ENCODE data around the gene PDHX. TPM values are rescaled to one million over a fixed set of nuclear protein-coding genes. Genes with fewer than 3 reads are reported as not detected.
A peak's percentile ranks its signal among the peaks of the same experiment; 100 is the strongest.

The PDHX gene
- total RNA-seq, 1 donor from 2014 or later, result 34.6 TPM

- peak overlapping the region; percentile 79 for H3K27ac Mint-ChIP-seq (ENCODE audit: unreplicated experiment)
- no peak for DNase-seq (ENCODE audit: extremely low spot score, unreplicated experiment)
- H3K36me3 Mint-ChIP-seq (ENCODE audit: unreplicated experiment), result peaks cover 35% of the 10 kb centered on the region
- H3K27me3 Mint-ChIP-seq (ENCODE audit: unreplicated experiment), result no peaks in the 10 kb centered on the region
- peaks cover 42% of the 10 kb centered on the region for H3K4me1 Mint-ChIP-seq (ENCODE audit: unreplicated experiment)
- no peak for TF ChIP-seq CTCF (IDR thresholded peaks at IDR 0.05)
- H3K9me3 Mint-ChIP-seq (ENCODE audit: unreplicated experiment), result no peaks in the 10 kb centered on the region
- no peak overlapping the region for H3K4me3 Mint-ChIP-seq (ENCODE audit: unreplicated experiment)
These were observed 62.1 kb downstream of the PDHX start for GRCh38 chr11:34978236-34979191.

- Mint-ChIP-seq H3K27ac (ENCODE audit: unreplicated experiment) (no peak overlapping the region), H3K27me3 (ENCODE audit: unreplicated experiment) (no peaks in the 10 kb centered on the region), H3K9me3 (ENCODE audit: unreplicated experiment) (no peaks in the 10 kb centered on the region), H3K36me3 (ENCODE audit: unreplicated experiment) (peaks cover 49% of the 10 kb centered on the region), H3K4me3 (ENCODE audit: unreplicated experiment) (no peak overlapping the region), H3K4me1 (ENCODE audit: unreplicated experiment) (peaks cover 18% of the 10 kb centered on the region)
- DNase-seq (ENCODE audit: extremely low spot score, unreplicated experiment), result no peak
- no peak for TF ChIP-seq CTCF (IDR thresholded peaks at IDR 0.05)
These were observed 68.1 kb downstream of the PDHX start for GRCh38 chr11:34984514-34984913.

- Mint-ChIP-seq H3K27me3 (ENCODE audit: unreplicated experiment) (no peaks in the 10 kb centered on the region), H3K4me1 (ENCODE audit: unreplicated experiment) (peaks cover 18% of the 10 kb centered on the region), H3K36me3 (ENCODE audit: unreplicated experiment) (peaks cover 41% of the 10 kb centered on the region), H3K27ac (ENCODE audit: unreplicated experiment) (peak overlapping the region; percentile 11), H3K4me3 (ENCODE audit: unreplicated experiment) (no peak overlapping the region), H3K9me3 (ENCODE audit: unreplicated experiment) (no peaks in the 10 kb centered on the region)
- no peak for TF ChIP-seq CTCF (IDR thresholded peaks at IDR 0.05)
- DNase-seq (ENCODE audit: extremely low spot score, unreplicated experiment), result no peak
These were observed 70.6 kb downstream of the PDHX start for GRCh38 chr11:34986883-34987520.

GRCh38 chr11:34987617-34988016 is 71.2 kb downstream of the PDHX start:
- no peak for TF ChIP-seq CTCF (IDR thresholded peaks at IDR 0.05)
- H3K4me3 Mint-ChIP-seq (ENCODE audit: unreplicated experiment), result no peak overlapping the region
- DNase-seq (ENCODE audit: extremely low spot score, unreplicated experiment), result no peak
- H3K4me1 Mint-ChIP-seq (ENCODE audit: unreplicated experiment), result peaks cover 18% of the 10 kb centered on the region
- H3K27me3 Mint-ChIP-seq (ENCODE audit: unreplicated experiment), result no peaks in the 10 kb centered on the region
- peaks cover 36% of the 10 kb centered on the region for H3K36me3 Mint-ChIP-seq (ENCODE audit: unreplicated experiment)
- no peaks in the 10 kb centered on the region for H3K9me3 Mint-ChIP-seq (ENCODE audit: unreplicated experiment)
- no peak overlapping the region for H3K27ac Mint-ChIP-seq (ENCODE audit: unreplicated experiment)

All from osteocyte (in vitro differentiated cells).